Fibroblast of skin of scalp (primary cell): ENCODE measurements around the gene SLC44A5.
A peak's percentile ranks its signal among the peaks of the same experiment; 100 is the strongest.
"Not testable (repeated sequence)": the region's sequence is repeated elsewhere in the genome, so short reads cannot be mapped to it uniquely, and the experiment has no call there.

ENCODE experiments used
- DNase-seq: peaks from one replicate; pipeline ENCODE4 v3.0.0-alpha.2; 2013

Gene SLC44A5

GRCh38 chr1:75354267-75354666 lies 256.6 kb downstream of the SLC44A5 start:
- not testable (repeated sequence) for DNase-seq

GRCh38 chr1:75353051-75353450 lies 257.9 kb downstream of the SLC44A5 start:
- no peak for DNase-seq

GRCh38 chr1:75345538-75346292 lies 265.2 kb downstream of the SLC44A5 start:
- peak; percentile 45 for DNase-seq

GRCh38 chr1:75342786-75343185 lies 268.1 kb downstream of the SLC44A5 start:
- no peak for DNase-seq

GRCh38 chr1:75341537-75341936 lies 269.4 kb downstream of the SLC44A5 start:
- DNase-seq = no peak

- DNase-seq = no peak
Observed at GRCh38 chr1:75338616-75339483, 272.1 kb downstream of the SLC44A5 start.

GRCh38 chr1:75334876-75335389 lies 276.0 kb downstream of the SLC44A5 start:
- DNase-seq = no peak

- no peak for DNase-seq
Observed at GRCh38 chr1:75330624-75331023, 280.3 kb downstream of the SLC44A5 start.

- no peak for DNase-seq
Observed at GRCh38 chr1:75328691-75329090, 282.2 kb downstream of the SLC44A5 start.

- DNase-seq = no peak
Observed at GRCh38 chr1:75327395-75327794, 283.5 kb downstream of the SLC44A5 start.

GRCh38 chr1:75317976-75318375 lies 292.9 kb downstream of the SLC44A5 start:
- no peak for DNase-seq

- DNase-seq = no peak
Observed at GRCh38 chr1:75316230-75316629, 294.7 kb downstream of the SLC44A5 start.

- DNase-seq = no peak
Observed at GRCh38 chr1:75312620-75313019, 298.3 kb downstream of the SLC44A5 start.

GRCh38 chr1:75310067-75310466 lies 300.8 kb downstream of the SLC44A5 start:
- peak; percentile 23 for DNase-seq

- DNase-seq = no peak
Observed at GRCh38 chr1:75308365-75308764, 302.5 kb downstream of the SLC44A5 start.

- DNase-seq = no peak
Observed at GRCh38 chr1:75305061-75305460, 305.9 kb downstream of the SLC44A5 start.

- no peak for DNase-seq
Observed at GRCh38 chr1:75293270-75293669, 317.6 kb downstream of the SLC44A5 start.

GRCh38 chr1:75292013-75292412 lies 318.9 kb downstream of the SLC44A5 start:
- DNase-seq = no peak

- DNase-seq = peak; percentile 2
Observed at GRCh38 chr1:75276385-75276784, 334.5 kb downstream of the SLC44A5 start.

- DNase-seq = no peak
Observed at GRCh38 chr1:75275631-75276030, 335.3 kb downstream of the SLC44A5 start.

- peak; percentile 1 for DNase-seq
Observed at GRCh38 chr1:75274920-75275506, 335.9 kb downstream of the SLC44A5 start.

GRCh38 chr1:75273110-75273509 lies 337.8 kb downstream of the SLC44A5 start:
- no peak for DNase-seq

GRCh38 chr1:75265792-75266191 lies 345.1 kb downstream of the SLC44A5 start:
- peak; percentile 34 for DNase-seq
